A673 (cell line): ENCODE measurements around the gene VENTX. TPM values are rescaled to one million over a fixed set of nuclear protein-coding genes. Genes with fewer than 3 reads are reported as not detected.

ENCODE experiments used
- BruUV-seq: library from RNA; stranded (reverse); fragments of 400-500 nt; replicated peaks from 2 replicates; lab custom pipeline; 2021; lab: Mats Ljungman, UMichigan
- CTCF ChIA-PET: fragments of 300-600 bp; sonication (Branson Sonifier 250); formaldehyde crosslinking; loops from one replicate; lab custom pipeline; 2022; ENCODE audit warnings: antibody characterized with exemption; lab: Charles Lee
- POLR2A ChIA-PET: fragments of 300-600 bp; sonication (Branson Sonifier 250); formaldehyde crosslinking; loops from one replicate; lab custom pipeline; 2022; ENCODE audit warnings: antibody characterized with exemption; ENCODE audit not compliant: low non-redundant PET; lab: Charles Lee
- DNase-seq: peaks from one replicate; pipeline ENCODE4 v3.0.0-alpha.2; 2015; ENCODE audit warnings: low spot score
- H3K27ac ChIP-seq: fragments of 200-600 bp; sonication (generic); 2 replicates; pipeline ENCODE4 v1.5.1; 2016; ENCODE audit warnings: mixed run types, low read depth, mild to moderate bottlenecking, mixed read lengths, antibody characterized with exemption, low read length; ENCODE audit not compliant: poor library complexity, severe bottlenecking
- H3K27me3 ChIP-seq: fragments of 200-600 bp; sonication (generic); replicated peaks from 2 replicates; pipeline ENCODE4 v1.6.1; 2017; ENCODE audit warnings: mixed run types, low read depth, mild to moderate bottlenecking, mixed read lengths, antibody characterized with exemption, low read length; ENCODE audit not compliant: insufficient read depth, poor library complexity
- H3K36me3 ChIP-seq: fragments of 200-600 bp; sonication (generic); 2 replicates; pipeline ENCODE4 v1.6.1; 2016; ENCODE audit warnings: mixed run types, mild to moderate bottlenecking, mixed read lengths, antibody characterized with exemption, low read length; ENCODE audit not compliant: insufficient read depth, poor library complexity, severe bottlenecking
- H3K4me1 ChIP-seq: fragments of 200-600 bp; sonication (generic); 2 replicates; pipeline ENCODE4 v1.6.1; 2017; ENCODE audit warnings: mixed run types, mild to moderate bottlenecking, mixed read lengths, antibody characterized with exemption, low read length; ENCODE audit not compliant: insufficient read depth, poor library complexity, severe bottlenecking
- H3K4me3 ChIP-seq: fragments of 200-600 bp; sonication (generic); 2 replicates; pipeline ENCODE4 v1.5.1; 2016; ENCODE audit warnings: low read depth, mixed run types, mild to moderate bottlenecking, mixed read lengths, low read length; ENCODE audit not compliant: poor library complexity, severe bottlenecking
- H3K9me3 ChIP-seq: fragments of 200-600 bp; sonication (generic); 2 replicates; pipeline ENCODE4 v1.6.1; 2016; ENCODE audit warnings: mixed run types, low read depth, mild to moderate bottlenecking, mixed read lengths, antibody characterized with exemption, low read length; ENCODE audit not compliant: poor library complexity, severe bottlenecking
- CTCF ChIP-seq: fragments of 300-800, 200-600 bp; sonication (generic); conservative IDR thresholded peaks from 2 replicates; pipeline ENCODE4 v1.5.1; 2017; ENCODE audit warnings: low read depth, mild to moderate bottlenecking, antibody characterized with exemption, low read length, moderate library complexity, mixed read lengths
- EZH2 ChIP-seq: fragments of 200-600 bp; sonication (generic); IDR thresholded peaks from 2 replicates; pipeline ENCODE4 v1.6.1; 2017; ENCODE audit warnings: borderline replicate concordance, low read depth, mild to moderate bottlenecking, mixed read lengths, antibody characterized with exemption, low read length; ENCODE audit not compliant: poor library complexity, severe bottlenecking
- intact Hi-C: fragments of 100-400 bp; cut with micrococcal nuclease; formaldehyde crosslinking; loops from one replicate; pipeline ENCODE4 v1.10.0; 2022; ENCODE audit not compliant: unreplicated experiment
- total RNA-seq: library from RNA; stranded (reverse); gene quantifications from 2 replicates; pipeline ENCODE4 v1.2.3, GENCODE V29; 2021

Gene VENTX
- total RNA-seq, 1 experiment from 2014 or later = not detected

- Histone ChIP-seq H3K4me1 (peaks cover 19% of the 10 kb centered on the region), H3K9me3 (no peaks in the 10 kb centered on the region), H3K36me3 (no peaks in the 10 kb centered on the region), H3K4me3 (no peak overlapping the region), H3K27me3 (no peaks in the 10 kb centered on the region), H3K27ac (no peak overlapping the region)
- POLR2A ChIA-PET = no interaction called here
- TF ChIP-seq CTCF = no peak
- no peak for TF ChIP-seq EZH2
- CTCF ChIA-PET = no interaction called here
- BruUV-seq = no TSS peak
- intact Hi-C loops = no loop called here
- no peak for DNase-seq
Measured at GRCh38 chr10:133258066-133258817, 20.6 kb downstream of the VENTX start.

- peak; percentile 84 for DNase-seq
- Histone ChIP-seq H3K36me3 (no peaks in the 10 kb centered on the region), H3K27me3 (no peaks in the 10 kb centered on the region), H3K27ac (no peak overlapping the region), H3K9me3 (no peaks in the 10 kb centered on the region), H3K4me1 (peaks cover 19% of the 10 kb centered on the region), H3K4me3 (no peak overlapping the region)
- TF ChIP-seq EZH2 = no peak
- TF ChIP-seq CTCF = no peak
- intact Hi-C loops = no loop called here
- CTCF ChIA-PET = no interaction called here
- no TSS peak for BruUV-seq
- POLR2A ChIA-PET = no interaction called here
Measured at GRCh38 chr10:133258818-133259601, 21.4 kb downstream of the VENTX start.

GRCh38 chr10:133259602-133259989 lies 21.9 kb downstream of the VENTX start:
- intact Hi-C loops = no loop called here
- H3K9me3 ChIP-seq = no peaks in the 10 kb centered on the region
- no peak overlapping the region for H3K27ac ChIP-seq
- H3K27me3 ChIP-seq = no peaks in the 10 kb centered on the region
- ChIA-PET POLR2A (no interaction called here), CTCF (no interaction called here)
- no peak overlapping the region for H3K4me3 ChIP-seq
- BruUV-seq = no TSS peak
- no peak for DNase-seq
- H3K36me3 ChIP-seq = no peaks in the 10 kb centered on the region
- TF ChIP-seq EZH2 (no peak), CTCF (no peak)
- peaks cover 19% of the 10 kb centered on the region for H3K4me1 ChIP-seq
